H1 (cell line): Measurements from ENCODE around the gene RALA. TPM values are rescaled to one million over a fixed set of nuclear protein-coding genes. Genes with fewer than 3 reads are reported as not detected.

Source experiments
- CTCF ChIA-PET: fragments of 300-600 bp; sonication (Branson Sonifier 250); formaldehyde crosslinking; loops from one replicate; lab custom pipeline; 2021; ENCODE audit not compliant: partially characterized antibody; lab: Charles Lee
- POLR2A ChIA-PET: fragments of 300-600 bp; sonication (Branson Sonifier 250); formaldehyde crosslinking; loops from one replicate; lab custom pipeline; 2021; ENCODE audit warnings: inconsistent platforms; ENCODE audit not compliant: partially characterized antibody; lab: Charles Lee
- DNase-seq, 2 experiments: peaks; one replicate each; pipeline versions ENCODE4 v3.0.0 to v3.0.0-alpha.2; 2010 to 2022; ENCODE audit warnings: low spot score in 2 of 2, low read depth in 1 of 2, mixed read lengths in 1 of 2
- FAIRE-seq: peaks from 2 replicates; lab custom pipeline; 2011; peaks lifted over from hg19 to GRCh38; lab: Jason Lieb, UNC
- H2AFZ ChIP-seq: 2 replicates; pipeline ENCODE4 v1.8.1; 2012; ENCODE audit warnings: low read length, inconsistent platforms
- H2AK5ac ChIP-seq: 2 replicates; pipeline ENCODE4 v1.6.1; 2013; ENCODE audit warnings: low read depth, low read length
- H2BK120ac ChIP-seq: replicated peaks from 2 replicates; pipeline ENCODE3; 2013; ENCODE audit warnings: low read depth, low read length, inconsistent platforms
- H2BK12ac ChIP-seq: 2 replicates; pipeline ENCODE4 v1.6.1; 2013; ENCODE audit warnings: low read depth, low read length
- H2BK15ac ChIP-seq: 2 replicates; pipeline ENCODE4 v1.6.1; 2013; ENCODE audit warnings: low read length
- H2BK20ac ChIP-seq: 2 replicates; pipeline ENCODE4 v1.6.1; 2013; ENCODE audit warnings: low read length
- H2BK5ac ChIP-seq: 2 replicates; pipeline ENCODE4 v1.6.1; 2013; ENCODE audit warnings: low read depth, low read length
- H3K14ac ChIP-seq: 2 replicates; pipeline ENCODE4 v1.6.1; 2013; ENCODE audit warnings: inconsistent platforms; ENCODE audit not compliant: insufficient read length
- H3K18ac ChIP-seq: 2 replicates; pipeline ENCODE4 v1.6.1; 2013; ENCODE audit warnings: low read length; ENCODE audit errors: extremely low read depth
- H3K23ac ChIP-seq: 2 replicates; pipeline ENCODE4 v1.6.1; 2013; ENCODE audit warnings: inconsistent platforms; ENCODE audit not compliant: insufficient read length
- H3K23me2 ChIP-seq: 2 replicates; pipeline ENCODE4 v1.6.1; 2013; ENCODE audit warnings: low read depth, low read length
- H3K27ac ChIP-seq: 2 replicates; pipeline ENCODE4 v1.6.1; 2011; ENCODE audit warnings: low read depth, low read length, inconsistent platforms
- H3K27me3 ChIP-seq, 4 experiments: replicated peaks in 1 of 4; 1 replicate in 1 of 4; 2 replicates in 3 of 4; pipeline versions ENCODE4 v1.6.1 to v1.8.1; 2011 to 2013; ENCODE audit warnings: low read length in 3 of 4, mild to moderate bottlenecking in 3 of 4, inconsistent platforms in 2 of 4, mixed read lengths in 2 of 4, moderate library complexity in 1 of 4; ENCODE audit not compliant: control insufficient read depth in 3 of 4, insufficient read depth in 3 of 4; ENCODE audit errors: extremely low read depth in 1 of 4
- H3K36me3 ChIP-seq, 4 experiments: 2 replicates each; pipeline versions ENCODE4 v1.6.1 to v1.8.1; 2011 to 2013; ENCODE audit warnings: mild to moderate bottlenecking in 4 of 4, low read length in 3 of 4, moderate library complexity in 2 of 4, control low read depth in 1 of 4, inconsistent platforms in 1 of 4; ENCODE audit not compliant: insufficient read depth in 4 of 4, control insufficient read depth in 2 of 4
- H3K4ac ChIP-seq: replicated peaks from 2 replicates; pipeline ENCODE3; 2013; ENCODE audit warnings: low read length, low read depth, mixed read lengths, inconsistent platforms; ENCODE audit not compliant: insufficient read length
- H3K4me1 ChIP-seq, 4 experiments: replicated peaks in 1 of 4; 1 replicate in 1 of 4; 2 replicates in 3 of 4; pipeline versions ENCODE4 v1.6.1 to v1.8.1; 2011 to 2013; ENCODE audit warnings: low read length in 3 of 4, inconsistent platforms in 2 of 4, mixed read lengths in 1 of 4; ENCODE audit not compliant: insufficient read depth in 4 of 4, control insufficient read depth in 3 of 4
- H3K4me2 ChIP-seq, 2 experiments: 2 replicates each; pipeline versions ENCODE4 v1.6.1 to v1.8.1; 2011 to 2013; ENCODE audit warnings: low read depth in 2 of 2, low read length in 2 of 2, control low read depth in 1 of 2, inconsistent platforms in 1 of 2, mild to moderate bottlenecking in 1 of 2; ENCODE audit not compliant: insufficient read depth in 1 of 2
- H3K4me3 ChIP-seq, 4 experiments: fragments of 200-600, 300-600 bp in 1 of 4; sonication (generic), shearing (Covaris generic), sonication (Bioruptor Twin) in 1 of 4; 2 replicates each; pipeline versions ENCODE4 v1.5.1 to v1.8.1; 2011 to 2016; ENCODE audit warnings: low read length in 4 of 4, low read depth in 3 of 4, control low read depth in 2 of 4, inconsistent platforms in 2 of 4, mild to moderate bottlenecking in 2 of 4, mixed read lengths in 1 of 4, moderate library complexity in 1 of 4; ENCODE audit not compliant: insufficient read depth in 2 of 4; ENCODE audit errors: extremely low read depth in 1 of 4
- H3K56ac ChIP-seq: replicated peaks from 2 replicates; pipeline ENCODE3; 2013; ENCODE audit warnings: low read depth, mild to moderate bottlenecking, mixed read lengths, low read length, inconsistent platforms; ENCODE audit not compliant: insufficient read length
- H3K79me1 ChIP-seq: 2 replicates; pipeline ENCODE4 v1.6.1; 2013; ENCODE audit warnings: low read depth, low read length, control low read depth
- H3K79me2 ChIP-seq, 2 experiments: 2 replicates each; pipeline versions ENCODE4 v1.6.1 to v1.8.1; 2012 to 2013; ENCODE audit warnings: low read length in 2 of 2, mild to moderate bottlenecking in 2 of 2, inconsistent platforms in 1 of 2; ENCODE audit not compliant: insufficient read depth in 2 of 2, control insufficient read depth in 1 of 2
- H3K9ac ChIP-seq, 4 experiments: replicated peaks in 1 of 4; 1 replicate in 1 of 4; 2 replicates in 3 of 4; pipeline versions ENCODE4 v1.6.1 to v1.8.1; 2011 to 2013; ENCODE audit warnings: low read depth in 3 of 4, low read length in 3 of 4, control low read depth in 2 of 4, mild to moderate bottlenecking in 2 of 4, moderate library complexity in 2 of 4, inconsistent platforms in 1 of 4; ENCODE audit errors: extremely low read depth in 1 of 4
- H3K9me3 ChIP-seq, 2 experiments: 2 replicates each; pipeline versions ENCODE4 v1.6.1 to v1.8.1; 2012 to 2013; ENCODE audit warnings: mild to moderate bottlenecking in 2 of 2, moderate library complexity in 2 of 2, control low read depth in 1 of 2, inconsistent platforms in 1 of 2, low read depth in 1 of 2, low read length in 1 of 2, mixed read lengths in 1 of 2; ENCODE audit not compliant: insufficient read depth in 2 of 2
- H4K20me1 ChIP-seq, 2 experiments: replicated peaks in 1 of 2; 2 replicates each; pipeline versions ENCODE3 to v1.8.1; 2011 to 2013; ENCODE audit warnings: inconsistent platforms in 2 of 2, low read length in 2 of 2, mild to moderate bottlenecking in 1 of 2; ENCODE audit not compliant: insufficient read depth in 2 of 2, control insufficient read depth in 1 of 2
- H4K5ac ChIP-seq: 2 replicates; pipeline ENCODE4 v1.6.1; 2013; ENCODE audit warnings: low read length, low read depth, mixed read lengths, inconsistent platforms; ENCODE audit not compliant: insufficient read length
- H4K8ac ChIP-seq: 2 replicates; pipeline ENCODE4 v1.8.0; 2013; ENCODE audit warnings: mild to moderate bottlenecking, moderate library complexity, low read length, inconsistent platforms; ENCODE audit not compliant: insufficient read depth; ENCODE audit errors: extremely low read depth
- H4K91ac ChIP-seq: replicated peaks from 2 replicates; pipeline ENCODE3; 2013; ENCODE audit warnings: low read length, mixed read lengths, inconsistent platforms; ENCODE audit not compliant: insufficient read length
- ASH2L ChIP-seq: fragments of 200-600, 300-600 bp; sonication (generic); IDR thresholded peaks from one replicate; pipeline ENCODE4 v1.7.1; 2017; ENCODE audit warnings: low read length
- BACH1 ChIP-seq: IDR thresholded peaks from 2 replicates; pipeline ENCODE4 v1.6.1; 2012; ENCODE audit warnings: low read length, improper control_type of control experiment
- CBX5 ChIP-seq: fragments of 300-800, 300-1000 bp; sonication (generic); IDR thresholded peaks from 2 replicates; pipeline ENCODE4 v1.7.1; 2016; ENCODE audit warnings: antibody characterized with exemption, low read length, low read depth
- CHD1 ChIP-seq: IDR thresholded peaks from 2 replicates; pipeline ENCODE4 v1.6.1; 2012; ENCODE audit warnings: low read depth, low read length, improper control_type of control experiment
- E2F6 ChIP-seq: IDR thresholded peaks from 2 replicates; pipeline ENCODE4 v1.6.1; 2012; ENCODE audit warnings: inconsistent platforms
- FOSL1 ChIP-seq: IDR thresholded peaks from 2 replicates; pipeline ENCODE4 v1.6.1; 2011; ENCODE audit warnings: mild to moderate bottlenecking, low read depth, low read length, moderate library complexity; ENCODE audit not compliant: insufficient read depth
- JUND ChIP-seq: IDR thresholded peaks from 2 replicates; pipeline ENCODE4 v1.6.1; 2011; ENCODE audit warnings: mild to moderate bottlenecking, improper control_type of control experiment, low read length
- KDM4A ChIP-seq: IDR thresholded peaks from one replicate; pipeline ENCODE4 v1.7.1; 2012; ENCODE audit warnings: low read depth, mild to moderate bottlenecking, moderate library complexity, low read length, inconsistent platforms; ENCODE audit not compliant: severe bottlenecking
- NANOG ChIP-seq: IDR thresholded peaks from 2 replicates; pipeline ENCODE4 v1.6.1; 2011; ENCODE audit warnings: low read length, low read depth, mild to moderate bottlenecking, inconsistent platforms; ENCODE audit not compliant: insufficient read depth, poor library complexity, severe bottlenecking
- PHF8 ChIP-seq: fragments of 200-600 bp; sonication (generic); conservative IDR thresholded peaks from 2 replicates; pipeline ENCODE4 v1.7.1; 2012; ENCODE audit warnings: low read depth, mild to moderate bottlenecking, inconsistent platforms, low read length, moderate library complexity
- SAP30 ChIP-seq: fragments of 300-600 bp; sonication (generic); IDR thresholded peaks from 2 replicates; pipeline ENCODE4 v1.7.1; 2012; ENCODE audit warnings: low read length, moderate library complexity, mild to moderate bottlenecking, inconsistent platforms; ENCODE audit not compliant: insufficient read depth, insufficient replicate concordance
- SP1 ChIP-seq: IDR thresholded peaks from 2 replicates; pipeline ENCODE4 v1.6.1; 2011; ENCODE audit warnings: low read depth, low read length
- TAF7 ChIP-seq: optimal IDR thresholded peaks from 2 replicates; pipeline ENCODE3; 2011; ENCODE audit warnings: low read depth, mild to moderate bottlenecking, inconsistent platforms, low read length, moderate library complexity, borderline replicate concordance
- ZNF274 ChIP-seq: IDR thresholded peaks from 2 replicates; pipeline ENCODE4 v1.7.0; 2012; ENCODE audit warnings: low read length, borderline replicate concordance; ENCODE audit errors: extremely low read depth
- WGBS, 2 experiments: shearing (Covaris generic) in 1 of 2; methylation state at CpG; one replicate each; pipeline versions ENCODE4 v1.1.6 to v1.1.7; 2013 to 2015; ENCODE audit warnings: low lambda C conversion rate in 2 of 2, mixed read lengths in 2 of 2, inconsistent platforms in 1 of 2, low coverage in 1 of 2, missing lambda C conversion rate in 1 of 2; ENCODE audit not compliant: insufficient replicate concordance in 2 of 2, insufficient coverage in 1 of 2, insufficient read length in 1 of 2; ENCODE audit errors: extremely low coverage in 1 of 2, missing lambda C conversion rate in 1 of 2; 5-methylcytosine and 5-hydroxymethylcytosine counted together
- polyA plus RNA-seq, 7 experiments: library from polyadenylated mRNA; depleted of rRNA in 3 of 7; stranded (reverse) in 5 of 7; unstranded in 2 of 7; fragments of >200 nt in 5 of 7; fragments of 200-250 nt in 2 of 7; gene quantifications; 1 replicate in 5 of 7; 2 replicates in 1 of 7; 4 replicates in 1 of 7; pipeline versions ENCODE4 v1.2.1 to v1.2.3, GENCODE V29; 2011 to 2013; ENCODE audit warnings: missing spikeins in 2 of 7, mixed read lengths in 2 of 7
- total RNA-seq: library from RNA; stranded (reverse); fragmentation: NEBNext Ultra II Directional; extraction: Animal tissue kit (Norgen Biotek cat#: 25700); gene quantifications from 2 replicates; pipeline ENCODE4 v1.2.1, GENCODE V29; 2021

RALA gene
- total and polyA plus RNA-seq, 2 of the 8 experiments (the other 6 are each of a cell fraction or from before 2014, with no cell fraction given): 24.1 to 72.8 TPM

GRCh38 chr7:39608278-39608677 is 15.1 kb upstream of the RALA start:
- H3K27ac ChIP-seq: no peak overlapping the region
- no peak overlapping the region for H4K8ac ChIP-seq
- no peak overlapping the region for H3K4me2 ChIP-seq
- H2BK20ac ChIP-seq: no peak overlapping the region
- H4K5ac ChIP-seq: no peak overlapping the region
- WGBS, 2 experiments: 78 to 100% methylated on average over 1 to 3 of the region's 3 CpGs
- no peaks in the 10 kb centered on the region for H3K9me3 ChIP-seq
- no peak overlapping the region for H3K23ac ChIP-seq
- DNase-seq (no peak), FAIRE-seq (no peak)
- no peaks in the 10 kb centered on the region for H3K79me2 ChIP-seq
- ChIA-PET POLR2A (interaction anchor here (1.2 to 6.6 kb wide), 2 partner anchors 15 kb away, joined by 3 to 47 read pairs; partner anchors contain the start of gene RALA), CTCF (interaction anchor here (1.7 to 2.2 kb wide), 2 partner anchors 13 to 125 kb away, joined by 6 to 11 read pairs; no protein-coding TSS in a partner anchor)
- H3K23me2 ChIP-seq: no peaks in the 10 kb centered on the region
- no peak overlapping the region for H3K14ac ChIP-seq
- no peak overlapping the region for H2BK120ac ChIP-seq
- H3K79me1 ChIP-seq: no peaks in the 10 kb centered on the region
- no peak overlapping the region for H2BK15ac ChIP-seq
- no peaks in the 10 kb centered on the region for H4K20me1 ChIP-seq
- H3K56ac ChIP-seq: no peak overlapping the region
- no peak overlapping the region for H3K18ac ChIP-seq
- H2AFZ ChIP-seq: no peak overlapping the region
- H3K4me3 ChIP-seq: no peak overlapping the region
- no peak overlapping the region for H2AK5ac ChIP-seq
- peaks cover 0 to 10% (median 6%) of the 10 kb centered on the region in 4 experiments; a peak in 4 of 7 replicates for H3K27me3 ChIP-seq
- no peak overlapping the region for H2BK5ac ChIP-seq
- peaks cover 0 to 4% (median 2%) of the 10 kb centered on the region in 4 experiments; a peak in 4 of 7 replicates for H3K4me1 ChIP-seq
- H3K36me3 ChIP-seq: no peaks in the 10 kb centered on the region
- H4K91ac ChIP-seq: no peak overlapping the region
- no peak overlapping the region for H3K4ac ChIP-seq
- no peak overlapping the region for H2BK12ac ChIP-seq
- no peak overlapping the region for H3K9ac ChIP-seq
- TF ChIP-seq ZNF274: no peak
- TF ChIP-seq KDM4A: no peak
- no peak for TF ChIP-seq NANOG
- TF ChIP-seq SAP30: no peak
- no peak for TF ChIP-seq FOSL1
- TF ChIP-seq TAF7: no peak
- TF ChIP-seq CBX5: no peak
- no peak for TF ChIP-seq E2F6
- no peak for TF ChIP-seq SP1
- no peak for TF ChIP-seq BACH1
- TF ChIP-seq PHF8: no peak
- TF ChIP-seq ASH2L: no peak
- TF ChIP-seq JUND: no peak
- no peak for TF ChIP-seq CHD1
